HG02763 (cell line): ENCODE data around the gene PEPD.

Experiments
- ATAC-seq: cut with Tn5 transposase; IDR thresholded peaks from one replicate; pipeline ENCODE4 v1.9.1; 2021; ENCODE audit warnings: mild to moderate bottlenecking, moderate library complexity; ENCODE audit not compliant: unreplicated experiment

PEPD gene

DNA sequence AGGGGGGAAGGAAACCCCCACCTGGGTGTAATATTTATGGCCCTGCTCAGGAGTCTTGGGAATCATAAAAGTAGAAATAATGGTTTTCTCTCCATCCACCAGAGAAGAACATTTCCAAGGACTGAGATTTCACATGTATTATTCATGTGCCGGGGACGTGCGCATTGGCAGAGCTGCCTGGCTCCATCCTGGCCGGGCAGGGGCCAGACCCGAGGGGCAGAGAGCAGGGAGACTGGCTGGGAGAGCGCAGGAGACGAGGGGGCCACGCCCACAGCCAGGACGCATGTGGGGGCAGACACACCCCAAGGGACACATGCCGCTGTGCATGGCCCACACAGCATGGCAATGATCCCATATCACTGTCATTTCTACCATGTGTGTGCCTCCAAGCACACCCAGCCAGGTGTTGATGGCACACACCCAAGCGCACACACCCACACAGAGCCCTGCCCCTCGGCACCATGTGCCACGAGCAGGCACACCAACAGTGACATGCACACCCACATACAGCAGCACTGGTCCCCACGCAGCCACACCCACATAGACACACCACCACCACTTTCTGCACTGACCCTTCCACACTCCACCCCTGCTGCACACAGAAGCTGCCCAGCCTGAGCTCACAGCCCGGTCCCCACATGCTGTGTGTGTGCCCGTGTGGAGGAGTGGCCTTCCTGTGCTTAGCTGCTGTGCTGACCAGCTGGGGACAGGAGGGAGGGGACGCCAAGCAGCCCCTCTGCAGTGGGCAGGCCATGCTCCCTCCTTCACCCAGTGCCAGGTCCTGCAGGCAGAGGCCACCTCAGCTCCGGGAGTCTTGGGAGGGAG, 108.8 kb downstream of the PEPD start:
- ATAC-seq = no peak

DNA sequence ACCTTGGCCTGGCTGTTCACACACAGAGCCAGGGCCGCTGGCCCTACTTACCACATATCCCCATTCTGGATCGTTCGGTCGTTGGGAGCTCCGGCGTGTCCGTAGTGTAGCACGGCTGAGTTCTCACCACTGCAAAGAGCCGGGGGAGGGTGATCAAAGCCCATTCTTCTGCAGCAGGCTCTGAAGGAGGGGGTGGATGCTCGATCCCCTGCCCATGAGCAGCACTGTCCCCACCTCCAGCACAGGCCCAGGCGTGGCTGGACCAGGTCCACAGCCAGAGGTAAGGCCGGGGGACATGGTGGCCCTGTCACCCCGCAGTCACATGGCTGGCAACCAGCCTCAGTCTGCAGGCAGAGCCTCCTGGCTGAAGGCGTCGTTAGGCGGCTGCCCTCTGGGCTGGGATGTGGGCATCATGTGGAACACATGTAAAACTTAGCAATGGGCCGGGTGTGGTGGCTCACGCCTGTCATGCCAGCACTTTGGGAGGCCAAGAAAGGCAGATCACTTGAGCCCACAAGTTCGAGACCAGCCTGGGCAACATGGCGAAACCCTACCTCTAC, 109.9 kb downstream of the PEPD start:
- ATAC-seq = no peak

DNA sequence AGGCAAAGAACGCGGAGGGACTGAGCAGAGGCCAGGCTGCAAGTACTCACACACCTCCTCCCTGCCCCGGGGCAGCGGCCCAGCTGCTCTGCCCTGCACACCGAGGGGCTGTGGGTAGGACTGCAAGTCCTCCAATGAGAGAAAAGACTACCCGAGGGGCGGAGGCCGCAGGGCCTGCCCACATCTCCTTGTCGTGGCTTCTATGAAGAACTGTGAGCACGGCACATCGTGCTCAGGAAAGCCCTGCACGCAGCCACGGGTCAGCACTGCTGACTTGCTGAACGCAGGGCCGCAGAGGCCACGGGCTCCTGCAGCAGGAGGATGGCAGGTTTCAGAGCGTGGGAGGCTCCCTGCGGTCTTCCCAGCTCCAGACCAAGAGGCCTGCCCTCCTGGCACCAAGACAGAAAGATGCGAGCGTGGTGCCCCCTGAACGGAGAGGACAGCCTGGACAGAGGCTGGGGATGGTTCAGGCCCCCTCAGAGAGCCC, 110.6 kb downstream of the PEPD start:
- no peak for ATAC-seq

DNA sequence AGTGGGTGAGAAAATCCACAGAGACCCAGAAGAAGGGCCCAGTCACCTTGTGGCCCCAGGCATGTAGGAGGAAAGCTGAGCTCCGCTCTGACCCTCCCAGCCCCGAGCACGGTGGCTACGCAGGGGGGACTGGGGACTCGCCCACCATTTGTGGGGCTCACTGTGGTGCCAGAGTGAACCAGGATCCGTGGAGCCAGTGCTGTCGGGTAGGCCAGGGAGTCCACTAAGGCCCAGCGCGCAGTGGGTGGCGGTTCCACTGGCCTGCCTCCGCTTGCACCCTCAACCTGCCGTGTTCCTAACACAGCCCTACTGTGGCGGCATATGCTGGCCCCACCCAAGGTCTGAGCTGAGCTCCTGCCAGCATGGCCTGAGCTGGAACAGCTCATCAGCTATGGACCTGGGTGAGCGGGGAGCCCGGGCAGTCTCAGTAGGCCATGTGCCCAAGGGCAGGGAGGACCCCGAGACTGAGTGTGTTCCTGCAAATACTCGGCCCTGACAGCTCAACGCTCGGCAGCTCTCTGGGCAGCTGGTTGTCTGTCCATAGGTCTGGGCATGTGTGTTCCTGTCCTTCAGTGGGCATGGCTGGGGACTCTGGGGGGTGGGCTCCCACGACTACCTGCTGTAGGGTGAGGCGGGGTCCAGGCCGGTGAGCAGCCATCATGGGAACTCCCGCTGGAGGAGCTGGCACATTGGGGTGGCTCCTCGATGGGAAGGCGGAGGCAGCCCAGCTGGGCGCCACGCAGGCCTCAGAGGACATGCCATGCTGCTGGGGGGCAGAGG, 111.5 kb downstream of the PEPD start:
- ATAC-seq = no peak

DNA sequence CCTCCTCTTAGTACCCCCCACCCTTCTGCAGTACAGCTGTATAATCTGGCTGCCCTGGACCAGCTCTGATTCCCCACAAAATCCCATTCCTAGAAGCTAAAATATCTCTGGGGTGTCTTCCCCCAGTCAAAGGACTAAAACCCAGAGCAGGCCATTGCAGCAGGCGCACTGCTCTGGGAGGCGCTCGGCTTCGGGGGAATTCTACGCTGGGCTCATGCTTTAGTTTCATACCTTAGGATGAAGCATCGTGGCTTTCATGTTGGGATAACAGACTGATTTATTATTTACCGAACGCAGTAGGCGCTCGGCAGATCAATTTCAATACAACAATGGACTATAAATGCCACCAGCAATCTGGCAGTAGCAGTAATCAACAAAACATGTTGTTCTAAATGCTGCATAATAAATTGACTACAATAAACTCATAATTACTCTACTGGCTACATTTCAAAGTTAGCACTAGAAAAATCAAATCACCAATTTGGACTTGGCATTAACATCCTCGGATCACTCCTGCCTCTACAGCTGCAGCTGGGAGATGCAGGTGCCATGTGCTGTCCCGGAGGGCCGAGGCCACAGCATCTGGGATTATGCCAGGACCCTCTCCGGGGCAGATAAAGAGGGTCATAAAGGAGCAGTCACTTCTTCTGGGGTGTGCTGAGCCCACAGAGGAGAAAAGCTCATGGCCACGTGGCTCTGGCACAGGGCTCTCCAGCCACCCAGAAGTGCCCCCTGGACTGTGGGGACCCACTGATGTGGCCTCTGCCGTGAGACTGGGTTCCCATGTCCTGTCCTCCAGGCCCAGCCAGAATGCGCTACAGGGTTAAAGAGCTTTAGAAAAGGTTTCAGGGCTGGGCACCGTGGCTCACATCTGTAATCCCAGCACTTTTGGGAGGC, 112.8 kb downstream of the PEPD start:
- no peak for ATAC-seq

DNA sequence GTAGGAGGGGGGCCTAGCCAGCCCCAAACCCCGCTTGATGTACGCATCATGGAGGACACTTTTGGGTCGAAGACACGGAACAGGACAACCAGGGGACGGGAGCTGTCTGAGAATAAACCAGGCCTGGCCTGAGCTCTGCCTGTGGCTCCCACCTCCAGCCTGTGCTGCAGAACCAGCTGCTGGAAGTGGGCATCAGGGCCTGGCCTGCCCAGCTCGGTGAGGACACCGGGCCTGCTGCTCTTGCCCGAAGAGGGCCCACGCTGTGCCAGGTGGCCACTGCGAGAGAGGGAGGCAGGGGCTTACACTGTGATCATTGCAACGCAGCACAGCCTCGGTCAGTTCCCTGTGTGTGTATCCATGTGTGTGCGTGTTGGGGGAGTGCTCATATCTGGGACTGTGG, 113.5 kb downstream of the PEPD start:
- ATAC-seq = no peak

DNA sequence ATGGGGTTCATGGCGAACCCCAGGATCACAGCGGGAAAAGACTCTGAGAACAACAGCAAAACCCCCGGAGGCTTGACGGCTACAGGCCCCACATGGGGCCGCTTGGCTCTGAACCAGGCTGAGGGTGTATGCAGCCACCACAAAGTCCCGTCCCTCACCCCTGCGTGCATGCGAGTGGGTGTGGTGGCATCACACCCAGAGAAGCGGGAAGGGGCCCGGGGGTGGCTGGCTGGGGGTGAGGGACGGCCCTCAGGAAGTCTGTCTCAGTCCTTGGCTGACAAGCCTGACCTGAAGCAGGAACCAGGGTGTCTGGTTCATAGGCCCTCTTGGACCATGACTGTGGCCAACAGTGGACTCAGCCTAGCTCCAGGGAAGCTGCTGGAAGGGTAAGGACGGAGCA, 113.9 kb downstream of the PEPD start:
- no peak for ATAC-seq

DNA sequence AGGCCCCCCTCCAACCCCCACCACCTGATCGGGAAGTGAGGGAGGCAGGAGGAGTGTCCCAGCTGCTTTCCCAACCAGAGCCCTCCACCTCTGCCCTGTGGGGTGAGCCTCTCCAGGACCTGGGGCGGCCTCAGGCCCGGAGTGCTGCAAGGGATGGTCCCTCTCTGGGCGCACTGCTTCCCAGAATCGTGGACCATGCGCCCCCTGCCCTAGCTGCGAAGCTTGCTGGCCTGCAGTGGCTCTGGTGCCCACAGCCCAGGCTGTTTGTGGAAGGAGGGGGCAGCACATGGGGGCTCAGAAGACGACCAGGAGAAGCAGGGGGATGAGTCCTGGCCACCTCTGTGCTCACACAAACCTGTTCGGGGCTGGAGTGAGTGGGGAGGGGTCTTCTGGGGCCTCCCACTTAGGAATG, 114.4 kb downstream of the PEPD start:
- no peak for ATAC-seq

DNA sequence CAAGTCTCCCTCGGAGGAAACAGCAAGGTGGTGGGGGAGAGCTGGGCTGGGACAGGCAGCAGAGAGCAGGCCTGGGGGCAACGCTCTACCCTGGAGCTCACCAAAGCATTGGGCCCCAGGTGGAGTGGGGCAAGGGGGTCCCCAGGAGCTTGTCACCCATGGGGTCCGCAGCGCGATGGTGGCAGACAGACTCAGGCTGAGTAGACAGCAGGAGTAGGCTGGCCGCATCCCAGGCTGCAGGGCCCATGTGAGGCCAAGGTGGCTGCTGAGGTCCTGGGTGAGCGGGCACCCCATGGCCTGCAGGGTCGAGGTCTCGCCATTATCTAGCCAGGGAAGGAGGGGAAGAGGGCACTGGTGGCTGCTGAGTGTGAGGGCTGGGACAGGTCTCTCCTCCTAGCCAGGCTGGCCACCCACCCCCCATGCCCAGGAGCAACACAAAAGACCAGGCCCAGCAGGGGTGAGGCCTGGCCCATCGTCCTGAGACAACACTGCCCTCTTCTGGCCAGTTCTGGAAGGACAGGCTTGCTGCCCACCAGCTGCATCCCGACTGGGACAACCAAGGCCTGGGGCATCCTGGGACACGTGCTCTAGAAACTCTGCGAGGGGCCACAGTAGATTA, 115.0 kb downstream of the PEPD start:
- ATAC-seq = no peak

DNA sequence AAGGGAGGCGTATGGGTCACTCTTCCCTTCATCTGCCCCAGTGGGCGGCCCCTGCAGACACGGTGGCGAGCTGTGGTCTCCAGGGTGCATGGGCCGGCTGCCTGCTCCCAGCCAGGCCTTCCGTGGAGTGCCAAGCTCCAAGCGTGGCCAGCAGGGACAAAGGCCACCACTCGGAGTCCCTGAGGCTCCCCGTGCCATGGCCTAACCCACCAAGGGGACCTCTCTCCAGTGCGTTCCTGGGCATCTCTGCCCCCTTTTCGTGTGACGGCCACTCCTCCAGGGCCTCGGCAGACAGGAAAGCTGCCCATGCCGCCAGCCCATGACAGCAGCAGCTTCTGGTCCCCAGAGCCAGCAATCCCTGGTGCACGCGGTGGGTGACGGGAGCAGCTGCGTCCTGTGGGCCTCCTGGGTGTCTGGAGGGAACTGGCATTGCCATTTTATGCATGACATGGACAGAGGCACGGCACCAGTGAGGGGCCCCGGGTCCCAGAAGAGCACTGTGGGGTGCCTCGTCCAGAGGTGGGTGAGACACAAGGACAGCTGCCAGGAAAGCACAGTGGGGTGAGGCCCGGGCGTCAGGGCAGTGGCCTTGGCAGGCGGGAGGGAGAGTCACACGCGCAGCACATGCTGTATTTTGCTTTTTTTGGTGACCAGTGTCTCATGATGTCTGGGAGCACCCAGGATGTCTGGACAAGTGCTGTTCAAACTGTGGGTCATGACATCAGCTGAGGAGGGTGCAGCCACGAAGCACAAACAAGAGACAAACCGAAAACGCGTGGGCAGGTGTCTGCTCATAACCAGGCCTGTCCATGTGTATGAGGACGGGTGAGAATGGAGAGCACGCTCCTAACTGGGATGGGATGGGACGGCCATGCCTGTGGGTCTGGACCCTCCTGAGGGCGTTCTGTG, 115.8 kb downstream of the PEPD start:
- ATAC-seq = no peak

DNA sequence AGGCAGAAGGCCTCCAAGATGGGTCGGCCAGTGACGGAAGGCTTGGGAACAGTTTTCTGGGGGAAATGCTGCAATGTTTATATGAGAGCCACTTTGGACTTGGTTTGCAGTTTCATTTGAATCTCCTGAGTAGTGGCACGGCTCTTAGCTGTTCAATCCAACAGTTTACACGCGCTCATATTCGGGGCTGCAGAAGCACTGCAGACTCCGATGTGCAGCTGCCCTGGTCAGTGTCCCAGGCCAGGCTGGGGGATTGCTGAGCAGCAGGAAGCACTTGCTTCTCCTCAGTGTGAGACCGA, 116.4 kb downstream of the PEPD start:
- ATAC-seq = no peak

DNA sequence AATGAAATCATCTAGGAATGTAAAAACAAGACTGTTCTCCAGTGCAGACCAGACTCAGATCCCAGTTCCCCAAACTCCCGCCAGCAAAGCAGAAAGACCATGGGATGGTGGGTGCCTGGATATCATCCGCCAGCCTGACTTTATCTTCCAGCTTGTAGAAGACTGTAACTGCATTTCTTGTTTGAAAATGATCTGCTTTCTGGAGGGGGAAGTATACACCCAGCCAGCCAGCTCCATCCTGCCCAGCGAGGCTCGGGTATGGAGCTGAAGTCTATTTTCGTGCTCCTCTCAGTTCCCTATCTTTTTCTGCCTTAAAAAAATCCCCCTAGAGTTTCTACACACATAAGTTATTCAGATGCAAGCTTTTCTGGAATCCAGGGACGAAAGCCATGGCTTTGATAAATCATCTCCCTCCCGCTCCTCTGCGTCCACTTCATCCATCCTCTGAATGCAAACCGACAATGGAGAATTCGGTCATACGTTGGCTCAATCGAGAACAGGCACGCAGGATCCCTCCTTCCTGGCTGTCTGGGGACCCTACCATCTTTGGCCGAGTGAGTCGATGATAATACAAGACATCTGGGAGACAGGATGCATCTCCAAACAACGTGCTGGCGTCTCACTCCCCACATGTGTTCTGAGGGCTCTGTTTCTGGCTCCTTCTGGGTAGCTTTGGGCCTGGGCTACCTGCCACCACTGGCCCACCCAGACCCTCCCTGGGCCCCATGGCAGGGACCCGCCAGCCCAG, 116.9 kb downstream of the PEPD start:
- ATAC-seq = no peak

DNA sequence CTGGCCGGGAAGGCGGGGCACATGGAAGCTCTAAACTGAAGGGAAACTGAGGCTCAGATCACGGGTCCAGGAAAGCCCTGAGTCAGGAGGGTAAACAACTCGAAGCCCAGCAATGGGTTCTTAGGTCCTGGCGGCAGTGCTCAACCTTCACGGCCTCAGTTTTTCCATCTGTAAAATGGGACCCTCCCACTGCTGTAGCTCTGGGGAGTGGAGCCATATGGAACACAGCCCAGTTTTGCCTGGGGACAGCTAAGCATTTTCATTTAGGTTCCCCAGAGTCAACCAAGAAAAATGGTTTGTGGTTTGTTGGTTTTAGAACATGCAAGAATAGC, 117.7 kb downstream of the PEPD start:
- no peak for ATAC-seq

DNA sequence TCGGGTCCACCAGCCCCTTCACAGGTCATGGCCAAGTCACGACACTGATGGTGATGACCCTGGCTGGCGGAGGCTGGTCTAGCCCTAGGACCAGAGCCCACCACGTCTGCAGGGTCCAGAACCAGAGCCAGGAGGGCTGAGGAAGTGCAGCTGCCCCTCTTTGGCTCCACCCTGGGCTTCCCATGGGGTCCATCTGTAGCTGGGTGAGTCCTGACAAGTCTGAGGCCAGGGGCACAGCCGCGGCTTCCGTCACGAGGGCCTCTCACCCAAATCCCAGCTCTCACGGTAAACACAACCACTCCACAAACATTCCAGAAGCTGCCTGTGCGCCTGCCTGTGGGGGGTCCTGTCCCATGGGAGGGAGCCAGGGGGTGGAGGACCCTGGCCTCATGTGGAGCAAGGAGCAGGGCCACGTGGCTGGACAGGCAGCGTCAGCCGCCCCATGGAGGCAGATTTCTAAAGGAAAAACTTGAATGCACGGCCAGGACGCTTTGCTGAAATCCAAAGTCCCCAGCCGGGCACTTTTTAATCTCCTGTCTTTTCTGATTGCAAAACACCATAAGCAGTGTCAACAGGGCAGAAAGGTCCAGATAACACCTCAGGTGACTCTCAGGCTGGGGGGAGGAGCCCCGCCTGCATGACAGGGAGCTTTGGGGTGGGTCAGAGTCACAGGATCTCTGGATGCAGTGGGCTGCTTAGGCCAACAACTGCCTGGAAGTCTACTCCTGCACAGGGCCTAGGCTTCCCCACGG, 118.2 kb downstream of the PEPD start:
- no peak for ATAC-seq

DNA sequence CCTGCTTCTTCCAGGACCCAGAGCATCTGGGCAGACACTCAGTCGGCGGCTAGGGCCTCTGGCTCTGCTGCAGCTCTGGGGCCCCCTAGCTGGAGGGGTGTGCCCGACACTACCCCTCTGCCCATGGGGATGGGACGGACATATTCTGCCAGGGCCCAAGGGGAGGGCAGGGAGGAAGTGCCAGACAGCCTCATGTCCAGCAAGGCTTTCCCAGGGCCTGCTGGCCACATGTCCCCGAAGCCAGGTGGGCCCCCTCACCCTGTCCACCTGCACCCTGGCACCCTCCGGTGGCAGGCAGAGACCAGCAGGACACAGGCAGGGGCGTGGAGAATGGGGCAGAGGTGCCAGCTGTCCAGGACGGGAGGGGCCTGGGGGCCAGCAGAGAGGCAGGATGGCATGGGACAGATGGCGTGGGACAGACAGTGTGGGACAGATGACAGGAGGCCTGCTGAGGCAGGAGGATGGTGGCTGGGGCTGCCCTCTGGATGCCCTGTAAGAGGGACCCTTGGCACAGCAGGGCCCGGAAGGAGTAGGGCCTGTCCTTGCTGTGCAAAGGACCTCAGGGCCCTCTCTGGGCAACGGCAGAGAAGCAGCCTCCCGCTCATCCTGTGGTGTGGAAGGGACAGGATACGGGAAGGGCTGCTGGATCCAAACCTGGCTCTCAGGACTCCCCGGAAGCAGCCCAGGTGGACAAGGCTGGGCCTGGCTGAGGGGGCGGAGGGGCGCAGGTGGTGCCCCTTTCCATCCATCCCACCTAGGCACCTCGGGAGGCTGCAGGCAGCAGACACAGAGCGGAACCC, 119.0 kb downstream of the PEPD start:
- no peak for ATAC-seq

DNA sequence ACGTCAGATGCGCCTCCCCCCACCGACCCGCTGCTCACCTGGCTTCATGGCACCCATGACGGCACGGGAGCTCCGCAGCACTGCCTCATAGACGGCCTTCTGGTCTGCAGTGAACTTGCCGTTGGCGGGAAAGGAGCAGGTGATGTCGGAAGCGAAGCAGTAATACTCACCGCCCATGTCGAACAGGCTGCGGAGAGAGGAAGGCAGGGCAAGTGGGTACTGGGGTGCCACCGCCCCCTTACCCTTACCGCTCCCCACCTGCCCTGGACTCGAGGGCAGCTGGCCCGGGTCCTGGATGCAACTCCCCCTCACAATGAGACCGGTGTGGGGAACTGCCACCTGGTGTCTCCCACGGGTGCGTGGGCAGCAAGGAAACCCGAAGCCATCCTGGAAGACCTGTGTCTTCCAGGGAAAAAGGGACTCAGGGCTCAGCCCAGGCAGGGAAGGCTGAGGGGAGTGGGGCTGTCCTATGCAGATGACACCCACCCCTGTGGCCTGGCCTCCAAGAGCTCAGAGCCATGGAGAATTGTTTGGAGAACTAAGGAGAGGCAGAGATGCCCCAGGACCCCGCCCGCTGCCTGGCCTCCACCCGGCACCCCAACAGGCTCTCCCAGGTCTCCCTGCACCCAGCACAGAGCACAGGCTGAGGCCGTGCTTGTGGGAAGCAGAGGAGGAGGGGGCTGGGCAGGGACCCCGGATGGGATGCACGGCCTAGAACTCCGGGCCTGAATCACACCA, 119.7 kb downstream of the PEPD start:
- ATAC-seq = no peak
